RWPE2 (cell line): ENCODE data around the gene TKTL1.

ENCODE experiments used
- ATAC-seq: fragments of 200-7000 bp; cut with Tn5 transposase; 3 replicates; pipeline ENCODE4 v1.9.1; 2021; ENCODE audit warnings: low read depth
- DNase-seq: peaks from one replicate; pipeline ENCODE4 v3.0.0-alpha.2; 2020; ENCODE audit warnings: low spot score
- H3K27ac ChIP-seq: fragments of 450-650 bp; 2 replicates; pipeline ENCODE4 v1.5.1; 2017; ENCODE audit warnings: mild to moderate bottlenecking; ENCODE audit not compliant: poor library complexity, severe bottlenecking
- H3K27me3 ChIP-seq: fragments of 250-450 bp; sonication (Bioruptor Pico); 2 replicates; pipeline ENCODE4 v1.5.1; 2021; ENCODE audit warnings: mild to moderate bottlenecking, moderate library complexity; ENCODE audit not compliant: insufficient read depth, poor library complexity, severe bottlenecking
- H3K36me3 ChIP-seq: fragments of 250-450 bp; sonication (Bioruptor Pico); 2 replicates; pipeline ENCODE4 v1.5.1; 2020; ENCODE audit warnings: low read depth, mild to moderate bottlenecking, moderate library complexity
- H3K4me1 ChIP-seq: fragments of 250-450 bp; sonication (Bioruptor Pico); 2 replicates; pipeline ENCODE4 v1.5.1; 2021; ENCODE audit warnings: mild to moderate bottlenecking, moderate library complexity; ENCODE audit not compliant: insufficient read depth, poor library complexity, severe bottlenecking
- H3K4me3 ChIP-seq: fragments of 250-450 bp; sonication (Bioruptor Pico); 2 replicates; pipeline ENCODE4 v1.5.1; 2021; ENCODE audit warnings: mild to moderate bottlenecking, moderate library complexity; ENCODE audit not compliant: severe bottlenecking
- H3K9me3 ChIP-seq: fragments of 250-450 bp; sonication (Bioruptor Pico); 2 replicates; pipeline ENCODE4 v1.5.1; 2021; ENCODE audit warnings: mild to moderate bottlenecking, moderate library complexity; ENCODE audit not compliant: severe bottlenecking
- CTCF ChIP-seq: fragments of 450-650 bp; IDR thresholded peaks from one replicate; pipeline ENCODE4 v1.5.1; 2017; ENCODE audit warnings: mild to moderate bottlenecking, moderate library complexity; ENCODE audit not compliant: poor library complexity, severe bottlenecking

The TKTL1 gene

DNA sequence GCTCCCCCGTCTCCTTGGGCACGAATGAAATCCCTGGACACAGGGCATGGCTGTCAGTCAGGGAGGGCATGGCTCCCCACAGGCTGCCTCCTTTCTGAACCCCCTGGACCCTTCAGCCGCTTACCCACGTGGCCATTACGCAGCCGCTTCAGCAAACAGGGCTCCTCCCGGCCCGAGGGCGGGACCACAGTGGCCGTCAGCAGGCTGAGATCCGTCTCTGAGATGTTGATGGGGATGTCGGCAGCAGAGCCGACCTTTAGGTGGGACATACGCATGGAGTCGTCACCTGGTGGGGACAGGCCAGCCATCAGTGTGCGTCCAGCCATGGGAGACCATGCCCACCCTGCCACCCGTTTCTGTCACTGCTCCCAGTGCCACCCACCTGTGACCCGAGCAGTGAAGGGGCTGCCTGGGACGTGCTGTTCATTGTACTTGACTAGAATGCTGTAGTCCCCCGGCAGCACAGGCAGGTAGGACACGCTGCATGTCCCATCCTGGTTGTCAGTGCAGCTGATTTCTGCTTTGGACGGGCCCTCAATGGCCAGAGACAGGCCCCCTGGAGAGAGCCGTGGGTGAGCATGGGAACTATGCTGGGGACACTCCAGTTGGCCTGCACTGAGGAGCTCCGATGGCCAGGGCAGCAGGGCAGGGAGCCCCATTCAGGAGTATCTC, 57.7 kb downstream of the TKTL1 start:
- TF ChIP-seq CTCF: no peak
- H3K4me1 ChIP-seq: no peaks in the 10 kb centered on the region
- no peaks in the 10 kb centered on the region for H3K9me3 ChIP-seq
- H3K27me3 ChIP-seq: no peaks in the 10 kb centered on the region
- no peak for ATAC-seq
- no peak for DNase-seq
- no peak overlapping the region for H3K4me3 ChIP-seq
- H3K27ac ChIP-seq: no peak overlapping the region
- peaks cover 99% of the 10 kb centered on the region for H3K36me3 ChIP-seq

- DNase-seq (no peak), ATAC-seq (no peak)
- Histone ChIP-seq H3K27me3 (no peaks in the 10 kb centered on the region), H3K4me3 (no peak overlapping the region), H3K9me3 (no peaks in the 10 kb centered on the region), H3K36me3 (peaks cover 99% of the 10 kb centered on the region), H3K27ac (no peak overlapping the region), H3K4me1 (no peaks in the 10 kb centered on the region)
- TF ChIP-seq CTCF: no peak
These were observed 58.4 kb downstream of the TKTL1 start for GRCh38 chrX:154354013-154354412.

GRCh38 chrX:154354516-154354915, 58.9 kb downstream of the TKTL1 start:
- H3K27me3 ChIP-seq: no peaks in the 10 kb centered on the region
- TF ChIP-seq CTCF: no peak
- ATAC-seq (no peak), DNase-seq (no peak)
- no peaks in the 10 kb centered on the region for H3K9me3 ChIP-seq
- no peak overlapping the region for H3K27ac ChIP-seq
- H3K36me3 ChIP-seq: peaks cover 99% of the 10 kb centered on the region
- no peaks in the 10 kb centered on the region for H3K4me1 ChIP-seq
- no peak overlapping the region for H3K4me3 ChIP-seq

DNA sequence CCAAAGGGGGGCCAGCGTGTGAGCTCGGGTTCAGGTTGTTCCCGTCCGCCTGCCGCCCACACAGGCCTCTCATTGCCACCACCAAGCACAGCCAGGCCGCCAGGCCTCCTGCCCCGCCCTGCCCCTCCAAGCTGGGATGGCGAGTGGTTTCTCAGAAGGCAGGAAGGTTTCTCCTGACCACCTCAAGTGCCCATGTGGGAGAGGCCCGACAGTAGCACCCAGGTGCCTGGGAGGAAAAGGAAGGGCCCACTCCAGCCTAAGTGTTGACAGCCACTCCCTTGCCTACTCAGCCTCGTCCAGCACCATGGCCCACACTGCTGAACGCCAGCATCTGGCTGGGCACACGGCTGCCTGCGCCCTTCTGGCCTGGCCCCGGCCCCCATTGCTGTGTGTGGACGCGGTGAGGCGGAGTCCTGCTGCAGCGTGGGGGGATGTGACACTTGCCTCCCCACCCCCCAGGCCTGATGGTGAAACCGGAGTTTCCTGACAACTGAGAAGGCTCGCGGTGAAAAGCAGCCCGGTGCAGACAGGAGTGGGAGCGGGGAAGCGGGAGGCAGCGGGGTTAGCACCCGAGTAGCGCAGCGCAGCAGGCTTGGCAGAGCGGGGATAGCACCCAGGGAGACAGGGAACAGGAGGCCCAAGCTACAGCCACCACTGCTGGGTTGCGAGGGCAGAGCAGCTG, 59.6 kb downstream of the TKTL1 start:
- H3K27ac ChIP-seq: no peak overlapping the region
- H3K36me3 ChIP-seq: peaks cover 99% of the 10 kb centered on the region
- ATAC-seq: no peak
- H3K4me3 ChIP-seq: no peak overlapping the region
- DNase-seq: no peak
- no peak for TF ChIP-seq CTCF
- H3K27me3 ChIP-seq: no peaks in the 10 kb centered on the region
- H3K9me3 ChIP-seq: no peaks in the 10 kb centered on the region
- no peaks in the 10 kb centered on the region for H3K4me1 ChIP-seq

DNA sequence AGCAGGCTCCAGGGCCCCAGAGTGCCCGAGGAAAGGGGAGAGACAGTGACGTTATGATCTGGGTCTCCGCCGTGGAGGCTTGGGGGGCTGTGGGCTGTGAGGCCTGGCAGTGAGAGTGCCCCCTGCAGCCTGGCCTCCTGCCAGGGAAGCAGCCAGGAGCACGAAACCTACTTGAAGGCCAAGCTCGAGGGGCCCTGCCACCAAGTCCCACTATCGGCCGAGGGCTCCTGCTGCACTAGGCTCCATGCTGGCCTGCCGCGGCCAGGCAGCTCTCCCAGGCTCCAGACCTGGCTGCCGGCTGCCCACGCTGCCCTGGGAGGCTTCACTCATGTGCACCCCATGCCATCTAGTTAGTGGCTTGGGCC, 60.2 kb downstream of the TKTL1 start:
- ATAC-seq (no peak), DNase-seq (no peak)
- Histone ChIP-seq H3K4me1 (no peaks in the 10 kb centered on the region), H3K4me3 (no peak overlapping the region), H3K27me3 (no peaks in the 10 kb centered on the region), H3K36me3 (peaks cover 99% of the 10 kb centered on the region), H3K9me3 (no peaks in the 10 kb centered on the region), H3K27ac (no peak overlapping the region)
- TF ChIP-seq CTCF: no peak
